Panc1 (cell line): ENCODE data around the gene CDK8. TPM values are rescaled to one million over a fixed set of nuclear protein-coding genes. Genes with fewer than 3 reads are reported as not detected.

Source experiments
- ATAC-seq: fragments of 200-7000 bp; cut with Tn5 transposase; 2 replicates; pipeline ENCODE4 v1.9.1; 2020; ENCODE audit warnings: mild to moderate bottlenecking, moderate library complexity
- BruUV-seq: library from RNA; stranded (reverse); fragments of 400-500 nt; replicated peaks from 2 replicates; lab custom pipeline; 2021; lab: Mats Ljungman, UMichigan
- CTCF ChIA-PET: fragments of 300-600 bp; sonication (Branson Sonifier 250); formaldehyde crosslinking; loops from one replicate; lab custom pipeline; 2022; ENCODE audit warnings: antibody characterized with exemption; lab: Charles Lee
- POLR2A ChIA-PET: fragments of 300-600 bp; sonication (Branson Sonifier 250); formaldehyde crosslinking; loops from one replicate; lab custom pipeline; 2022; ENCODE audit warnings: antibody characterized with exemption; lab: Charles Lee
- DNase-seq: peaks from one replicate; pipeline ENCODE4 v3.0.0-alpha.2; 2010; ENCODE audit warnings: low read depth, low spot score
- H3K27ac ChIP-seq: 2 replicates; pipeline ENCODE4 v1.5.1; 2011; ENCODE audit warnings: mild to moderate bottlenecking, low read length, inconsistent platforms
- H3K27me3 ChIP-seq: fragments of 200-500 bp; sonication (Bioruptor generic); 2 replicates; pipeline ENCODE4 v1.6.0; 2014; ENCODE audit warnings: low read length, inconsistent platforms; ENCODE audit not compliant: control insufficient read depth, insufficient read depth
- H3K36me3 ChIP-seq: fragments of 200-500 bp; sonication (Bioruptor generic); 2 replicates; pipeline ENCODE4 v1.5.1; 2014; ENCODE audit warnings: inconsistent platforms, mild to moderate bottlenecking, low read length, moderate library complexity; ENCODE audit not compliant: control insufficient read depth, insufficient read depth
- H3K4me1 ChIP-seq: 2 replicates; pipeline ENCODE4 v1.5.1; 2011; ENCODE audit warnings: inconsistent platforms, mild to moderate bottlenecking, low read length, moderate library complexity; ENCODE audit not compliant: control insufficient read depth, insufficient read depth
- H3K4me3 ChIP-seq, 2 experiments: 2 replicates each; pipeline ENCODE4 v1.5.1; 2011 to 2012; ENCODE audit warnings: low read depth in 2 of 2, low read length in 2 of 2, mild to moderate bottlenecking in 2 of 2, inconsistent platforms in 1 of 2, moderate library complexity in 1 of 2
- H3K9me3 ChIP-seq: fragments of 200-500 bp; sonication (Bioruptor generic); 2 replicates; pipeline ENCODE4 v1.5.1; 2014; ENCODE audit warnings: low read depth, mild to moderate bottlenecking, inconsistent platforms, low read length, moderate library complexity; ENCODE audit not compliant: control insufficient read depth, insufficient read depth
- POLR2AphosphoS5 ChIP-seq: IDR thresholded peaks from 2 replicates; pipeline ENCODE4 v1.6.1; 2012; ENCODE audit warnings: mild to moderate bottlenecking, low read depth, low read length, moderate library complexity
- SIN3A ChIP-seq: IDR thresholded peaks from 2 replicates; pipeline ENCODE4 v1.6.1; 2012; ENCODE audit warnings: low read depth, mild to moderate bottlenecking, low read length, moderate library complexity, borderline replicate concordance; ENCODE audit not compliant: insufficient read depth
- TCF7L2 ChIP-seq: IDR thresholded peaks from 2 replicates; pipeline ENCODE4 v1.6.1; 2011; ENCODE audit warnings: mild to moderate bottlenecking, low read depth, low read length, inconsistent platforms
- in situ Hi-C: cut with HindIII; loops from 2 replicates; pipeline ENCODE4 v1.10.0; 2016; ENCODE audit warnings: low sequenced_read_pairs, low pct_unique_long_range_greater_than_20kb
- intact Hi-C: fragments of 100-400 bp; cut with micrococcal nuclease; formaldehyde crosslinking; loops from one replicate; pipeline ENCODE4 v1.10.0; 2022; ENCODE audit not compliant: unreplicated experiment
- total RNA-seq: library from RNA; stranded (reverse); gene quantifications from one replicate; pipeline ENCODE4 v1.2.1, GENCODE V29; 2021; ENCODE audit not compliant: unreplicated experiment
- TF ChIP-seq, protein P1 (sequence below): fragments of 450-650 bp; IDR thresholded peaks from 2 replicates; pipeline ENCODE4 v1.5.1; 2017; ENCODE audit warnings: mild to moderate bottlenecking
- TF ChIP-seq, protein P2 (sequence below), 2 experiments: IDR thresholded peaks; 2 replicates each; pipeline ENCODE4 v1.6.1; 2011 to 2012; ENCODE audit warnings: low read depth in 2 of 2, control low read depth in 1 of 2, low read length in 1 of 2, mild to moderate bottlenecking in 1 of 2, moderate library complexity in 1 of 2; ENCODE audit not compliant: insufficient read depth in 1 of 2

The CDK8 gene
- total RNA-seq, 1 experiment from 2014 or later: 14.9 TPM

DNA sequence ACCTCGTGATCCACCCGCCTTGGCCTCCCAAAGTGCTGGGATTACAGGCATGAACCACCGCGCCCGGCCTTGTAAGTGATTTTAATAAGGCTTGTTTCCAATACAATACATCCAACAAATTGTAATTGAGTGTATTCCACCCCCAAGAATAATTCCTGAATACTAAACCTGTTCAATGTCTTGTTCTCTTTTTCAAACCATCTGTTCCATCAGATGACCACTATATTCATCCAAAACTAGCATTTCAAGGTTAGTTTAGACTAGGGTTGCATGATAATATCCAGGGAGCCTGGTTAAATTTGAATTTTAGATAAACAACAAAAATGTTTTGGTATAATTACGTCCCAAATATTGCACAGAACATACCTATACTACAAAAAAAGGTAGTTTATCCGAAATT, 168.1 kb downstream of the CDK8 start:
- ATAC-seq (no peak), DNase-seq (no peak)
- Histone ChIP-seq H3K4me3 (no peak overlapping the region), H3K4me1 (no peaks in the 10 kb centered on the region), H3K27me3 (no peaks in the 10 kb centered on the region), H3K9me3 (no peaks in the 10 kb centered on the region), H3K27ac (no peak overlapping the region), H3K36me3 (no peaks in the 10 kb centered on the region)
- ChIA-PET POLR2A (no interaction called here), CTCF (no interaction called here)
- no TSS peak for BruUV-seq
- TF ChIP-seq, protein P1, sequence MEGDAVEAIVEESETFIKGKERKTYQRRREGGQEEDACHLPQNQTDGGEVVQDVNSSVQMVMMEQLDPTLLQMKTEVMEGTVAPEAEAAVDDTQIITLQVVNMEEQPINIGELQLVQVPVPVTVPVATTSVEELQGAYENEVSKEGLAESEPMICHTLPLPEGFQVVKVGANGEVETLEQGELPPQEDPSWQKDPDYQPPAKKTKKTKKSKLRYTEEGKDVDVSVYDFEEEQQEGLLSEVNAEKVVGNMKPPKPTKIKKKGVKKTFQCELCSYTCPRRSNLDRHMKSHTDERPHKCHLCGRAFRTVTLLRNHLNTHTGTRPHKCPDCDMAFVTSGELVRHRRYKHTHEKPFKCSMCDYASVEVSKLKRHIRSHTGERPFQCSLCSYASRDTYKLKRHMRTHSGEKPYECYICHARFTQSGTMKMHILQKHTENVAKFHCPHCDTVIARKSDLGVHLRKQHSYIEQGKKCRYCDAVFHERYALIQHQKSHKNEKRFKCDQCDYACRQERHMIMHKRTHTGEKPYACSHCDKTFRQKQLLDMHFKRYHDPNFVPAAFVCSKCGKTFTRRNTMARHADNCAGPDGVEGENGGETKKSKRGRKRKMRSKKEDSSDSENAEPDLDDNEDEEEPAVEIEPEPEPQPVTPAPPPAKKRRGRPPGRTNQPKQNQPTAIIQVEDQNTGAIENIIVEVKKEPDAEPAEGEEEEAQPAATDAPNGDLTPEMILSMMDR: no peak
- TF ChIP-seq, protein P2, sequence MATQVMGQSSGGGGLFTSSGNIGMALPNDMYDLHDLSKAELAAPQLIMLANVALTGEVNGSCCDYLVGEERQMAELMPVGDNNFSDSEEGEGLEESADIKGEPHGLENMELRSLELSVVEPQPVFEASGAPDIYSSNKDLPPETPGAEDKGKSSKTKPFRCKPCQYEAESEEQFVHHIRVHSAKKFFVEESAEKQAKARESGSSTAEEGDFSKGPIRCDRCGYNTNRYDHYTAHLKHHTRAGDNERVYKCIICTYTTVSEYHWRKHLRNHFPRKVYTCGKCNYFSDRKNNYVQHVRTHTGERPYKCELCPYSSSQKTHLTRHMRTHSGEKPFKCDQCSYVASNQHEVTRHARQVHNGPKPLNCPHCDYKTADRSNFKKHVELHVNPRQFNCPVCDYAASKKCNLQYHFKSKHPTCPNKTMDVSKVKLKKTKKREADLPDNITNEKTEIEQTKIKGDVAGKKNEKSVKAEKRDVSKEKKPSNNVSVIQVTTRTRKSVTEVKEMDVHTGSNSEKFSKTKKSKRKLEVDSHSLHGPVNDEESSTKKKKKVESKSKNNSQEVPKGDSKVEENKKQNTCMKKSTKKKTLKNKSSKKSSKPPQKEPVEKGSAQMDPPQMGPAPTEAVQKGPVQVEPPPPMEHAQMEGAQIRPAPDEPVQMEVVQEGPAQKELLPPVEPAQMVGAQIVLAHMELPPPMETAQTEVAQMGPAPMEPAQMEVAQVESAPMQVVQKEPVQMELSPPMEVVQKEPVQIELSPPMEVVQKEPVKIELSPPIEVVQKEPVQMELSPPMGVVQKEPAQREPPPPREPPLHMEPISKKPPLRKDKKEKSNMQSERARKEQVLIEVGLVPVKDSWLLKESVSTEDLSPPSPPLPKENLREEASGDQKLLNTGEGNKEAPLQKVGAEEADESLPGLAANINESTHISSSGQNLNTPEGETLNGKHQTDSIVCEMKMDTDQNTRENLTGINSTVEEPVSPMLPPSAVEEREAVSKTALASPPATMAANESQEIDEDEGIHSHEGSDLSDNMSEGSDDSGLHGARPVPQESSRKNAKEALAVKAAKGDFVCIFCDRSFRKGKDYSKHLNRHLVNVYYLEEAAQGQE (IDR thresholded peaks at IDR 0.05; ENCODE audit: insufficient read depth in 1 of 2, low read depth in 2 of 2, low read length in 1 of 2): no peak
- TF ChIP-seq TCF7L2: no peak
- in situ Hi-C loops (no loop called here), intact Hi-C loops (no loop called here)

DNA sequence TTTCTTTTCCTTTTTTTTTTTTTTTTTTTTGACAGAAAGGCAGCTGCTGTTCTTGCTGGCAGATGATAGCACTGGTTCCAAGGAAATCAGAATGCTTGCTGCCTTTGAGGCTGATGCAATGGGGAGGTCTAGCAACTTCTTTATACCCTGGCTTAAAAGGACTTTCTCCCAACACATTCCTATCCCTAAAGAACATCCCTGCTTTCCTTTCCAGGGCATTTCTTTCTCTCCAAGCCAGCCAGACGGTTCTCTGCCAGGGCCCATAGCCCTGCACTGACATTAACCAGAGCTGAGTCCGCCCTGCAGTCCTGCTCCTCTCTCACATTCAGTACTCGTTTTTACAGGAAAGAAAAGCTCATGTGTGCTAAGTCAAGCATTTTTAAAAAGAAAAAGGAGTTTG, 169.7 kb downstream of the CDK8 start:
- no peak overlapping the region for H3K4me3 ChIP-seq
- no peaks in the 10 kb centered on the region for H3K9me3 ChIP-seq
- intact Hi-C loops: no loop called here
- DNase-seq (no peak), ATAC-seq (no peak)
- BruUV-seq: no TSS peak
- H3K36me3 ChIP-seq: no peaks in the 10 kb centered on the region
- no peak for TF ChIP-seq POLR2AphosphoS5
- TF ChIP-seq, protein P2 (IDR thresholded peaks at IDR 0.05; ENCODE audit: insufficient read depth in 1 of 2, low read depth in 2 of 2, low read length in 1 of 2): no peak
- TF ChIP-seq TCF7L2: no peak
- TF ChIP-seq, protein P1: no peak
- TF ChIP-seq SIN3A: no peak
- POLR2A ChIA-PET: no interaction called here
- CTCF ChIA-PET: no interaction called here
- no peaks in the 10 kb centered on the region for H3K4me1 ChIP-seq
- in situ Hi-C loops: no loop called here
- H3K27me3 ChIP-seq: no peaks in the 10 kb centered on the region
- no peak overlapping the region for H3K27ac ChIP-seq
